Smooth muscle cell (in vitro differentiated cells): ENCODE results near the gene AP1S1. TPM values are rescaled to one million over a fixed set of nuclear protein-coding genes. Genes with fewer than 3 reads are reported as not detected.
A peak's percentile ranks its signal among the peaks of the same experiment; 100 is the strongest.
"Not testable (repeated sequence)": the region's sequence is repeated elsewhere in the genome, so short reads cannot be mapped to it uniquely, and the experiment has no call there.

Experiments used
- DNase-seq: peaks from one replicate; lab custom pipeline; 2025; ENCODE audit not compliant: unreplicated experiment; lab: John Stamatoyannopoulos, UW
- H2AFZ ChIP-seq: fragments of 200-600 bp; sonication (generic); 2 replicates; pipeline ENCODE4 v1.6.0; 2016; ENCODE audit warnings: antibody characterized with exemption, low read depth, mild to moderate bottlenecking
- H3F3A ChIP-seq: fragments of 200-600 bp; sonication (generic); 2 replicates; pipeline ENCODE4 v1.6.0; 2017; ENCODE audit warnings: antibody characterized with exemption, low read depth
- H3K27ac ChIP-seq: fragments of 200-600 bp; sonication (generic); 2 replicates; pipeline ENCODE4 v1.5.1; 2016; ENCODE audit warnings: low read depth, mild to moderate bottlenecking
- H3K27me3 ChIP-seq: fragments of 200-600 bp; sonication (generic); 2 replicates; pipeline ENCODE4 v1.6.1; 2016; ENCODE audit warnings: low read depth, mild to moderate bottlenecking
- H3K36me3 ChIP-seq: fragments of 200-600 bp; sonication (generic); 2 replicates; pipeline ENCODE4 v1.5.1; 2016; ENCODE audit warnings: low read depth
- H3K4me1 ChIP-seq: fragments of 200-600 bp; sonication (generic); 2 replicates; pipeline ENCODE4 v1.5.1; 2016; ENCODE audit warnings: low read depth
- H3K4me2 ChIP-seq: fragments of 200-600 bp; sonication (generic); 2 replicates; pipeline ENCODE4 v1.6.0; 2016; ENCODE audit warnings: mild to moderate bottlenecking
- H3K4me3 ChIP-seq: fragments of 200-600 bp; sonication (generic); 2 replicates; pipeline ENCODE4 v1.5.1; 2016; ENCODE audit warnings: mild to moderate bottlenecking
- H3K79me2 ChIP-seq: fragments of 200-600 bp; sonication (generic); 2 replicates; pipeline ENCODE4 v1.6.0; 2016; ENCODE audit warnings: low read depth, mild to moderate bottlenecking
- H3K9ac ChIP-seq: fragments of 200-600 bp; sonication (generic); 2 replicates; pipeline ENCODE4 v1.6.0; 2016; ENCODE audit warnings: low read depth
- H3K9me3 ChIP-seq: fragments of 200-600 bp; sonication (generic); replicated peaks from 2 replicates; pipeline ENCODE4 v1.5.1; 2016; ENCODE audit warnings: low read depth
- H4K20me1 ChIP-seq: fragments of 200-600 bp; sonication (generic); 2 replicates; pipeline ENCODE4 v1.6.0; 2016; ENCODE audit warnings: low read depth
- CTCF ChIP-seq: fragments of 200-600 bp; sonication (generic); IDR thresholded peaks from 2 replicates; pipeline ENCODE4 v1.5.1; 2017; ENCODE audit warnings: borderline replicate concordance, mild to moderate bottlenecking, antibody characterized with exemption; ENCODE audit not compliant: insufficient read depth, poor library complexity, severe bottlenecking
- WGBS: methylation state at CpG from one replicate; pipeline ENCODE4 v1.1.7; 2016; ENCODE audit warnings: low lambda C conversion rate; 5-methylcytosine and 5-hydroxymethylcytosine counted together
- polyA plus RNA-seq: library from polyadenylated mRNA; unstranded; fragments of >200 nt; fragmentation: Nextera tagmentation; extraction: Ambion mirVana; gene quantifications from 2 replicates; pipeline ENCODE4 v1.2.1, GENCODE V29; 2016
- total RNA-seq: library from RNA; depleted of rRNA; stranded (reverse); fragments of >200 nt; gene quantifications from 2 replicates; pipeline ENCODE4 v1.2.3, GENCODE V29; 2014

Gene AP1S1
- total and polyA plus RNA-seq, 2 experiments from 2014 or later, result 44.0 to 104 TPM

- Histone ChIP-seq H3K27ac (peak overlapping the region; percentile 100), H3K4me1 (peaks cover 23% of the 10 kb centered on the region), H3K36me3 (peaks cover 6% of the 10 kb centered on the region), H3K4me2 (peak overlapping the region; percentile 88), H2AFZ (no peak overlapping the region), H3K79me2 (peaks cover 14% of the 10 kb centered on the region), H3K27me3 (no peaks in the 10 kb centered on the region), H3F3A (peaks cover 69% of the 10 kb centered on the region), H3K9me3 (no peaks in the 10 kb centered on the region), H3K4me3 (no peak overlapping the region), H4K20me1 (peaks cover 62% of the 10 kb centered on the region), H3K9ac (no peak overlapping the region)
- no peak for TF ChIP-seq CTCF
- 97% methylated on average over 3 of the region's 3 CpGs for WGBS
- DNase-seq, result no peak
Measured at GRCh38 chr7:101129603-101130117, 24.6 kb upstream of the AP1S1 start.

- not testable (repeated sequence) for H3K9me3 ChIP-seq, DNase-seq, H3K9ac ChIP-seq, H3K4me3 ChIP-seq, H3K79me2 ChIP-seq, H3K36me3 ChIP-seq, H2AFZ ChIP-seq, H3K27me3 ChIP-seq
- H3F3A ChIP-seq, result peaks cover 68% of the 10 kb centered on the region
- WGBS, result 85% methylated on average over 18 of the region's 18 CpGs
- H3K4me2 ChIP-seq, result peak overlapping the region; percentile 64
- peaks cover 20% of the 10 kb centered on the region for H3K4me1 ChIP-seq
- H4K20me1 ChIP-seq, result peaks cover 53% of the 10 kb centered on the region
- peak overlapping the region; percentile 93 for H3K27ac ChIP-seq
Measured at GRCh38 chr7:101132626-101133600, 21.4 kb upstream of the AP1S1 start.

GRCh38 chr7:101133621-101134398 is 20.5 kb upstream of the AP1S1 start:
- DNase-seq, result no peak
- Histone ChIP-seq H3K4me3 (no peak overlapping the region), H3K79me2 (no peaks in the 10 kb centered on the region), H3K27me3 (no peaks in the 10 kb centered on the region), H2AFZ (no peak overlapping the region), H3F3A (peaks cover 60% of the 10 kb centered on the region), H3K9me3 (no peaks in the 10 kb centered on the region), H3K4me1 (peaks cover 21% of the 10 kb centered on the region), H3K27ac (peak overlapping the region; percentile 93), H3K4me2 (peak overlapping the region; percentile 64), H3K36me3 (peaks cover 6% of the 10 kb centered on the region), H3K9ac (no peak overlapping the region), H4K20me1 (peaks cover 44% of the 10 kb centered on the region)
- WGBS, result 80% methylated on average over 15 of the region's 15 CpGs
- TF ChIP-seq CTCF, result no peak

- no peak overlapping the region for H3K9ac ChIP-seq
- H3K4me3 ChIP-seq, result no peak overlapping the region
- peaks cover 65% of the 10 kb centered on the region for H3F3A ChIP-seq
- peaks cover 21% of the 10 kb centered on the region for H3K4me1 ChIP-seq
- H3K79me2 ChIP-seq, result no peaks in the 10 kb centered on the region
- H3K27ac ChIP-seq, result peak overlapping the region; percentile 93
- no peaks in the 10 kb centered on the region for H3K9me3 ChIP-seq
- no peaks in the 10 kb centered on the region for H3K27me3 ChIP-seq
- 65% methylated on average over 6 of the region's 6 CpGs for WGBS
- TF ChIP-seq CTCF, result no peak
- H3K4me2 ChIP-seq, result peak overlapping the region; percentile 64
- H4K20me1 ChIP-seq, result peaks cover 39% of the 10 kb centered on the region
- no peak for DNase-seq
- no peak overlapping the region for H2AFZ ChIP-seq
- H3K36me3 ChIP-seq, result peaks cover 6% of the 10 kb centered on the region
Measured at GRCh38 chr7:101134399-101134980, 19.8 kb upstream of the AP1S1 start.
